Measurements from ENCODE around the gene GPR137B. TPM values are rescaled to one million over a fixed set of nuclear protein-coding genes. Genes with fewer than 3 reads are reported as not detected.

Gene GPR137B
- total and polyA plus RNA-seq, 7 donors = 0.60 to 1.9 (median 1.5) TPM

GRCh38 chr1:236139495-236139894, 2.8 kb upstream of the GPR137B start:
- TF ChIP-seq, protein P1, sequence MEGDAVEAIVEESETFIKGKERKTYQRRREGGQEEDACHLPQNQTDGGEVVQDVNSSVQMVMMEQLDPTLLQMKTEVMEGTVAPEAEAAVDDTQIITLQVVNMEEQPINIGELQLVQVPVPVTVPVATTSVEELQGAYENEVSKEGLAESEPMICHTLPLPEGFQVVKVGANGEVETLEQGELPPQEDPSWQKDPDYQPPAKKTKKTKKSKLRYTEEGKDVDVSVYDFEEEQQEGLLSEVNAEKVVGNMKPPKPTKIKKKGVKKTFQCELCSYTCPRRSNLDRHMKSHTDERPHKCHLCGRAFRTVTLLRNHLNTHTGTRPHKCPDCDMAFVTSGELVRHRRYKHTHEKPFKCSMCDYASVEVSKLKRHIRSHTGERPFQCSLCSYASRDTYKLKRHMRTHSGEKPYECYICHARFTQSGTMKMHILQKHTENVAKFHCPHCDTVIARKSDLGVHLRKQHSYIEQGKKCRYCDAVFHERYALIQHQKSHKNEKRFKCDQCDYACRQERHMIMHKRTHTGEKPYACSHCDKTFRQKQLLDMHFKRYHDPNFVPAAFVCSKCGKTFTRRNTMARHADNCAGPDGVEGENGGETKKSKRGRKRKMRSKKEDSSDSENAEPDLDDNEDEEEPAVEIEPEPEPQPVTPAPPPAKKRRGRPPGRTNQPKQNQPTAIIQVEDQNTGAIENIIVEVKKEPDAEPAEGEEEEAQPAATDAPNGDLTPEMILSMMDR (IDR thresholded peaks at IDR 0.05) = no peak
- no peaks in the 10 kb centered on the region for H3K4me1 ChIP-seq
- intact Hi-C loops (cut with DNase I) = no loop called here
- DNase-seq (no peak), ATAC-seq (no peak)
- H3K9me3 ChIP-seq = no peaks in the 10 kb centered on the region
- H3K27ac ChIP-seq = no peak overlapping the region
- WGBS, 3 donors = 89 to 96% (median 91%) methylated on average over 4 of the region's 4 CpGs
- H3K27me3 ChIP-seq (ENCODE audit: insufficient read depth in 3 of 3, low read length in 2 of 3) = peaks cover 0 to 51% (median 11%) of the 10 kb centered on the region in 3 donors
- no peak overlapping the region for H3K4me3 ChIP-seq
- no peaks in the 10 kb centered on the region for H3K36me3 ChIP-seq (ENCODE audit: insufficient read depth in 1 of 2, low read depth in 1 of 2)

DNA sequence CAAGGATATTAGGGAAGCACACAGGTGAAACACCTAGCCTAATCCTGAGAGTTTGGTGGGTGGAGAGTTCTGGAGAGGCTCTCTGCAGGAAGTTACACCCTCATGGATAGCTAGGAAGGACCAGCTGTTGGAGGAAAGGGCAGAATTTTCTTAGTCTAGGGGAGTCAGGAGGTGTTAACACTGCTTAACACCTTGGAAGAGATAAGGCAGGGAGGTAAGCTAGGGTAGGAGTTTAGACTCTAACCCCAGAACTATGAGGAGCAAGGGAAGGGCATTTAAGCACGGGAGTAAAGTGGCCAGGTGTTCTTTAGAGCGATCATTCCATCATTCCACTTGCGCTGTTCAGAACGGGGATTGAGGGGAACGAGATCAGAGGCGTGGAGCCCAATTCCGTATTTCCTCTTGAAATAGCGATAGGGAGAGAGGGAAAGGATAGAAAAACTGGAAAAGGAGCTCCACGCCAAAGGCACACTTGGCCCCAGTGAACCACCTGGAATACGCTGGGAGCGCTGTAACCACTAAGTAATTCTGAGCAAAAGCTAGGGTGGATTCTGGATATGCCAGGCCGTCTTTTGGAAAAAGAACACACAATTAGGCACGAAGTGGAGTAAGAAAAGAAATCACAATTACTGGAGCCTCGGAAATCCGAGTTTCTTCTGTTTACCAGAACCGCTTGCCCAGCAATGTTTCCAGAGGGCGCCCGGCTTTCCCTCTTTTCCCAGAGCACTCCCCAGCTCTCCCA, 1.5 kb upstream of the GPR137B start:
- Histone ChIP-seq H3K9me3 (no peaks in the 10 kb centered on the region), H3K4me1 (no peaks in the 10 kb centered on the region), H3K27ac (no peak overlapping the region), H3K4me3 (peak overlapping the region; percentile 67), H3K27me3 (ENCODE audit: insufficient read depth in 3 of 3, low read length in 2 of 3) (peaks cover 0 to 61% (median 15%) of the 10 kb centered on the region in 3 donors), H3K36me3 (ENCODE audit: insufficient read depth in 1 of 2, low read depth in 1 of 2) (no peaks in the 10 kb centered on the region)
- intact Hi-C loops (cut with DNase I) = no loop called here
- no peak for DNase-seq
- no peak for ATAC-seq
- 8% methylated on average over 18 of the region's 18 CpGs for WGBS, 3 donors
- TF ChIP-seq, protein P1 (IDR thresholded peaks at IDR 0.05) = no peak

- Histone ChIP-seq H3K27me3 (ENCODE audit: insufficient read depth in 3 of 3, low read length in 2 of 3) (peaks cover 0 to 64% (median 15%) of the 10 kb centered on the region in 3 donors), H3K36me3 (ENCODE audit: insufficient read depth in 1 of 2, low read depth in 1 of 2) (no peaks in the 10 kb centered on the region), H3K9me3 (no peaks in the 10 kb centered on the region), H3K4me1 (no peaks in the 10 kb centered on the region), H3K27ac (no peak overlapping the region), H3K4me3 (peak overlapping the region; percentile 67)
- ATAC-seq (peak in 1 of 4 donors; percentile 43), DNase-seq (peak in 1 of 2 donors; percentile 27)
- TF ChIP-seq, protein P1 (IDR thresholded peaks at IDR 0.05) = no peak
- 1% methylated on average over 55 to 67 of the region's 67 CpGs for WGBS, 3 donors
- intact Hi-C loops (cut with DNase I) = no loop called here
These were observed 689 bp upstream of the GPR137B start for GRCh38 chr1:236141447-236142252.

- no peaks in the 10 kb centered on the region for H3K4me1 ChIP-seq
- 17 to 28% (median 19%) methylated on average over 32 to 39 of the region's 39 CpGs for WGBS, 3 donors
These were observed 987 bp downstream of the GPR137B start for GRCh38 chr1:236143104-236143948.

More at GRCh38 chr1:236143104-236143948, 987 bp downstream of the GPR137B start:
- Histone ChIP-seq H3K36me3 (ENCODE audit: insufficient read depth in 1 of 2, low read depth in 1 of 2) (no peaks in the 10 kb centered on the region), H3K27ac (no peak overlapping the region), H3K4me3 (peak overlapping the region; percentile 67), H3K27me3 (ENCODE audit: insufficient read depth in 3 of 3, low read length in 2 of 3) (peaks cover 0 to 59% (median 15%) of the 10 kb centered on the region in 3 donors), H3K9me3 (no peaks in the 10 kb centered on the region)
- intact Hi-C loops (cut with DNase I) = no loop called here
- no peak for ATAC-seq
- TF ChIP-seq, protein P1 (IDR thresholded peaks at IDR 0.05) = no peak
- DNase-seq = no peak
